GM19397 (cell line): Measurements from ENCODE around the gene MYO16.

Experiments
- ATAC-seq: cut with Tn5 transposase; IDR thresholded peaks from one replicate; pipeline ENCODE4 v1.9.1; 2021; ENCODE audit warnings: mild to moderate bottlenecking, moderate library complexity; ENCODE audit not compliant: unreplicated experiment

MYO16 gene

DNA sequence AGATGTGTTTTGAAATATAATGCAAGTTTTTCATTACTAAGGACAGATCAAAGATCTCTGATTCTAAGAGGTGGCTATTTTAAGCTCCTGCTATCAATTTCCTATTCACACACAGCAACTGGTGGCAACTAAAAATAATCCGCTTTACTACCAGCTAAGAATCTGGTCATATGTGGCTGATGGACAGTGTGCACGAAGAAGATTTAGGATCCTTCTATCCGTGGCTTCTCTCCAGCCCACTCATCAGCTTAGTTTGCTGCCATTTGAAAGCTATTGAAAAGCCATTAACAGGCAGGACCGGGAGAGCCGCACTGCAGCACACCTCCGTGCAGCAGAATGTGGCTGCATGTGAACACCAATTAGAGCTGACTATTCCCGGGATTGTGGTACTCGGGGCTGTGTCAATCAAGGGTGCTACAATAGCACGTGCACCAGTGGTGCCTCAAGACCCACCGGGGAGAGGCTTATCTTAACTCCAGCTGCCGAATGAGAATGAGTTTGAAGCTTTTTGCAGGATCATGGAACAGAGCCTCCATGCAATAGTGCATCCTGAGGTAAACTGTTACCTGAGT, at the start of gene MYO16:
MYO16 (plus strand) TSS at position 431 of the 572 bp plus-strand sequence. CDS start 234 bp downstream, outside the sequence.
- no peak for ATAC-seq

DNA sequence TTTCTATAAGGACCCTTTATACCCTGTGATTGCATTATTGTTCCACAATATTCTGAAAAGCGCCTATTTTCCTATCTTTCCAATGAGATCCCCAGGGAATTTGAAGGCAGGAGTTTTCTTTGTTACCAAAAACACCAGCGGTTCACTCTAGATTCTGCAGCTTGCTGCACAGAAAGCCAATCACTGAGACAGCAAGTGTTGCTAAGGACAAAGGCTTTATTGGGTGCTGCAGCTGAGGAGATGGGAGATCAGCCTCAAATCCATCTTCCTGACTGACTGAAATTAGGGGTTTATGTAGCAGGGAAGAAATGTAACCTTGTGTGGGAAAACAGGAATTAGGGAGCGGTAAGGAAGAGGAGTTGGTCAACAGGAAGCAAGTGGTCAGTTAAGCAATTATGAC, 42.6 kb upstream of the MYO16 start:
- no peak for ATAC-seq

DNA sequence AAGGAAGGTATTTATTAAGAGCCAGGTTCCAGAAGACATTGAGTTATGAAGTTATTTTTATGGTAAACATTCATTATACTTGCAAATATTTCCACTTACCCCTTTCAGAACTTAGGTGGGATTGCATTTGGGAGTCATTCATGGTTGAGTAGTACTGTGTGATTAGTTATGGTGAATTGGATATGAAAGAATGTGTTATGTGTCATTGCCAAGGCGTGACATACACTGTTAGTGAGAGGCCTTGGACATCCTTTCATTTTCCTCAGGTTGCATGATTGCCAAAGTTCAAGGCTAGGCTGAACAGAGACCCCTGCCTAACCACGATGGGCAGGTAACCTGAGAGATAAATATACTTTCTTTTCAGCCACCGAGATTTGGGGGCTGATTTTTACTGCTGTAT, 40.9 kb upstream of the MYO16 start:
- no peak for ATAC-seq

DNA sequence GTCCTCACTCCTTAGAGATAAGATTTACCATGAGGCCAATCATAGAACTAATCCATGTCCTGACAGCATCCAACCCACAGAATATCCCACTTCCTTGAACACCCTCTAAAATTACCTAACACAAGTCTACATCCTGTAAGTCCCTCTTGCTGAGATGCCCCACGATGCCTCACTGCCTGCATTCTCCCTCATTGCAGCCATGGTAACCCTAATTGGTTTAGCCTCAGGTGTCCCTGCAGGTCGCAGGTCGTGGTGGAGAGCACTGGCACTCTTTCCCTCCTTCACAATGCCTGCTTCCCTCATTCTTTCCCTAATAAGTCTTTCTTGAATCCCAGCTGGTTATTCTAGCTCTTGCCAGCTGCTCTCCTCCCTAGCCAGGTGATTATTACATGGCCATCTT, 35.3 kb upstream of the MYO16 start:
- no peak for ATAC-seq

DNA sequence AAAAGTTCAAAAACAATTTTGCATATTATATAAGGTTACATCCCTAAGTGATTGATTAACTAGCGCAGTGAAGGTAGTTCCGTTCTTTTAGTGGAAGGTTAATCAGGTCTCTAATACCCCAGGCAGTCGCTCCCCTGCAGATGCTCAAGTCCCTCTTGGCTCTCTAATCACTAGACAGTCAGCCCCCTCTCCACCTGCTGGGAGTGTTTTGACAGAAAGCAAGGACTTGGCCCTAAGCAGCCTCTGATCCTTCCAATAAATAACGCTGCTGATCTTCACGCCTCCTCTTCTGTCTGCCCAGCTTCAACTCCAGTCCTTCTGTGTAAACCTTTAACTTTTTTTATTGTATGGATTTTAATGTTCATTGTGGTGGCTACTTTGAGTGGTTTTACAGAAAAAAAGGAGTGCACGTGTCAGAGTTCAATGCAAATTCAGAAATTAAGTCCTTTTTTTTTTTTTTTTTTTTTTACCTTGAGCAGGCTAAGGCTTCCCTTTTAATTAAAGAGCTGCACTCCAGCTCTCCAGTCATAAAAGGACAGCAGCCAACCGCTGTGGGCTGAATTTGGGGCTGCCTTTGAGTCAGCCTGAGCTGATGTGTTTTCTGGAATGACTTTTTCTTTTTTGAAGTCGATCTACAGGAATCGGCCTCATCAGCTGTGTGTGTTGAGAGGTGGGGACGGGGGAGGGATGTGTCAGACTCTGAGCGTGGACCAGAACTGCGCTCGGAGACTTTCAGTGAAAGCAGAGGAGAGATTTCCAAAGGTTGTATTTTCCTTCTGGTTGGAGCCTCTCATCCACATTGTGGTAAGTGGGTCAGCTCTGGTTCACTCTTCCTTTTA, 33.8 kb upstream of the MYO16 start:
- no peak for ATAC-seq

DNA sequence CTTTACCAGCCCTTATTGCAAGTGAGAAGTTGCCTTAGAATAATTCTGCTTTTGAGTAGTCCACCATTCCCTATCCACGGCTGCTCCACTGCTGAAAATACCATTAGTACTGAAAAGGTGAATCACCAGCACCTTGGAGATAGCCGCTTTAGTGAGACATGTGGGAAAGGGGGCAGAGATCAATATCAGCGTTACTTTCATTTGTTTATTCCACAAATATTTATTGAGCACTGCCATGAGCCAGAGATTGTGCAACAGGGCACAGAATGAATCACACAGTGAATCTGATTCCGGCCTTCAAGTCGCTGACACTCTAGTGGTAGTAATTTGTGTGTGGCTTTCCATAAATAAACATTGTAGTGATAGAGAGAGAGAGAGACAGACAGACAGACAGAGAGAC, 31.5 kb upstream of the MYO16 start:
- ATAC-seq, result no peak

DNA sequence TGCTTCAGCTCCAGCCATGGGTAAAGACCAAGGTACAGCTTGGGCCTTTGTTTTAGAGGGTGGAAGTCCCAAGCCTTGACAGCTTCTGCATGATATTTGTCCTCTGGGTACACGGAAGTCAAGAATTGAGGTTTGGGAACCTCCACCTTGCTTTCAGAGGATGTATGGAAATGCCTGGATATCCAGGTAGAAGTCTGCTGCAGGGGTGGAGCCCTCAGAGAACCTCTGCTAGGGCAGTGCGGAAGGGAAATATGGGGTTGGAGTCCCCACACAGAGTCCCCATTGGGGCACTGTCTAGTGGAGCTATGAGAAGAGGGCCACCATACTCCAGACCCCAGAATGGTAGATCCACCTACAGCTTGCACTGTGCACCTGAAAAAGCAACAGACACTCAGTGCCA, 23.0 kb upstream of the MYO16 start:
- ATAC-seq, result no peak

DNA sequence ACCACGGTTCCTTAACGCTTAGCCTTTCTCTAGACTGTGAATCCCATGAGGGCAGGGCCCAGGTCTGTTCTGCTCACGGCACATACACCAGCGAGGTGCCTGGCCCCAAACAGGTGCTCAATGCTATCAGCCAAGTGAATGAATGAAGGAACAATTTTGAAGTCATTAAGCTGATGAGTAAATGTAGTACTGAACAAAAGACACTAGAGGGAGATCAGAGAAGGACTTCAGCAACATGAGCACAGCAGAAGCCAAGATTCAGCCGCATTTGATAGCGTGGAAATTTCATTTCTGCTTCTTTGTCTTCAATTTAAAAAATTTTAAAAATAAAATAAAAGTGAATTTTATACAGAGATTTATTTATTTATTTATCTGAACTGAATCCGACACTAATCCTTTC, 20.1 kb upstream of the MYO16 start:
- no peak for ATAC-seq

DNA sequence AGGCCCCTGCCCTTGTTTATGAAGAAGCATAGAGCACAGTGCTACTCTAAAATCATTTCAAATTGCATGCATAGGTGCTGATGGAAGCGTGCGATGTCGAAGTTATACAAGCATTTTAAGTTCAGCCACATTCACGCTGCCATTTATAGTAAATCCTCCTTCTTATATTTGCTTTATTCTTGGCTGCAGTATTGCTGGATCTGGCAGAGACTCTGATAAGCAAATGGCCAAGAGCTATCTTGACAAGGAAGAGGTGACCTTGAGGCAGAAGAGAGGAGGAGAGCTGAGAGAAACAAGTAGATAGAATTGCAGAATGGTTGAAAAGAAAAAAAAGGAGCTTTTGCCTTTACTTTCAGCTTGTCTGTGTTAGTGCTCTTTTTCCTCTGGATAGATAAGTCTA, 18.9 kb upstream of the MYO16 start:
- ATAC-seq, result no peak

DNA sequence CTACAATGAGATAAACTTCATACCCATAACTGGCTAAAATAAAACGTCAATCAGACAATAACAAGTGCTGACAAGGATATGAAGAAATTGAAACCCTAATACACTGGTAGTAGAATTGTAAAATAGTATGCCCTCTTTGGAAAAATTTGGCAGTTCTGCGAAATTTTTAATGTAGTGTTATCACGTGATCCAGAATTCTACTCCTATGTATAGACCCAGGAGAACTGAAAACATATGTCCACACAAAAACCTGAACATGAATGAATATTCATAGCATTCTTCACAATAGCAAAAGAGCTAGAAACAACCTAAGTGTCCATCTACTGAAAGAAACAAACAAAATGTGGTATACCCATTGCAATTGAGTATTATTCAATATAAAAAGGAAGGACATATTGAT, 14.2 kb upstream of the MYO16 start:
- ATAC-seq, result no peak

DNA sequence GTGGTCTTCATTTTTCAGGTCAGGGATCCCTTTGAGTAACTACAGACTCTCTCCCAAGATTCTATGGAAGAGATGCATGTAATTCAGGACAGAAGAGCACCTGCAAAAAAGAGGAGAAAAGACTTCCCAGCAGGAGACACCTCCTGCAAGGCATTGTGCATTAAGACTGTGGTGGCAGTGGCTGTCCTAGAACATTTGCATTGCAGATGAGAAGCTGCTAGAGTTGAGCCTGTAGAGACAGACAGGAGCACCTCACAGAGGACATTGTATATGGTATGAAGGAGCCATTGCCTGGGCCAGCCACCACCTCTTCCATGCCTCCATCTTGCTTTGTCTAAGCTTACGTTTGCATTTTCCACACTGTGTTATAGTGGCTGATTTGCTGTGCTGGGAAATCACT, 11.2 kb upstream of the MYO16 start:
- ATAC-seq, result no peak

DNA sequence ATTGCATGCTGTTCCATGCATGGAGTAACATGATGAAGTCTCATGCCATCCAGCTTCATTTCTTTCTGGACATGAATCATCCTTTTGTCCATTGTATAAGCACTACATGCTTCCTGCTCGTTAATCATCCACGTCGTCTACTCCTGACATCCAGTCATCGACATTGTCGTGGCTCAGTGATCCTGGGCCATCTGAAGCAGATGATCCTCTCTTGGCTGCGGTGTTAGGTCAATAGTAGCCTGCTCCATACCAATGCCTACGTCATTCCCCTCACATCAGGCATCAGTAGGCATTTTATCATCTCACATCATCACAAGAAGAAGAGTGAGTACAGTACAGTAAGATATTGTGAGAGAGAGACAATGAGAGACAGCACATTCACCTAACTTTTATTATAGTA, 7.9 kb upstream of the MYO16 start:
- ATAC-seq, result no peak

DNA sequence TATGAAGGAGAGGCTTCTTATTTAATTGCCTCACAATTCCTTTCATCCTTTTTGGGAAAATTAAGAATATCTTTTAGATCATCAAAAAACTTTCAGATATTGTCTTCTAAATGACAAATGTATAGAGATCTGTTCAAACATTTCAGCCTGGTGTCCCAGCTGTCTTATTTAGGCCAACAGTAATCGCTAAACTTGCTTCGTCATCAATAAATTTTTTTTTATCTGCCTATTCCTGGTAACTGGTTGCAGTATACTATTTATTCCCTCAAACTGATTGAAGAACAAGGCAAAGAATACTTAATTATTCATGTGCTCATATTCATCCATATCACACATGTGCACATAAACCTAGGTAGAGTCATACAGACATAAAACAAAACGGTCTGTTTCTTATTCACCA, 5.3 kb upstream of the MYO16 start:
- no peak for ATAC-seq

DNA sequence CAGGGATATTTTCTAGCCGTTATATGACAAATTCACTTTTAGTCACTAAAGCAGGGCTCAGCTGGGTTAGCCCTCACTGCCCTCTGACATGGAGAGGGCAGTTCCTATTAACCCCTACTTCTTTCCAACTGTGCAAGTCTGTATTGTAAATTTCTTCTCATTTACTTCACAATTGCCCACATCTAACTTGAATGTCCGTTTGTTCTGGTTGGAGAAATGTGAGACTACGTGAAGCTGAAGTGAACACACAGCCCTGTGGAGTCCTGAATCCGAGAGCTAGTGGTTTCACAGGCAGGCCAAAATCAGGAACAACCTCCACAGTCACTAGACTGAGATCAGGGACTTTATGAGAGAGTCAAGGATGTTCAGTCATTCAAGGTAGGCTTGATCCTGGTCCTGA, 4.4 kb upstream of the MYO16 start:
- ATAC-seq, result no peak

DNA sequence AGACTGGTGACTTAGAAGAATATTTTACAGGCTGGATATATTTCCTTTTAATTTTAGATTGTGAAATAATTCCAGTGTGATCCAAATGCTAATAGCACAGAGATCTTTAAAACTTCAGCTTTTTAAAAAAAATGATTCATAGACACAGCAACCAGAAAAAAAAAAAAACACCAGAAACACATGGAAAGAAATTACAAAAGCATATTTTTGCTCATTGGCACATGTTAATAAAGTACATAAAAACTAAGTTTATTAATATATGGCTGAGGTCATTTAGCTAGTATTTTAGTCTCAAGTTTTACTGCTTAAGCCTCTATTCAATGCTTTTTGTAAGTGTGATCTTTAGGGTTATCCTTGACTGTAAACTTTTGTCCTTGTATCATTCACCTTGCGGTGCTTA, 577 bp downstream of the MYO16 start:
- no peak for ATAC-seq

DNA sequence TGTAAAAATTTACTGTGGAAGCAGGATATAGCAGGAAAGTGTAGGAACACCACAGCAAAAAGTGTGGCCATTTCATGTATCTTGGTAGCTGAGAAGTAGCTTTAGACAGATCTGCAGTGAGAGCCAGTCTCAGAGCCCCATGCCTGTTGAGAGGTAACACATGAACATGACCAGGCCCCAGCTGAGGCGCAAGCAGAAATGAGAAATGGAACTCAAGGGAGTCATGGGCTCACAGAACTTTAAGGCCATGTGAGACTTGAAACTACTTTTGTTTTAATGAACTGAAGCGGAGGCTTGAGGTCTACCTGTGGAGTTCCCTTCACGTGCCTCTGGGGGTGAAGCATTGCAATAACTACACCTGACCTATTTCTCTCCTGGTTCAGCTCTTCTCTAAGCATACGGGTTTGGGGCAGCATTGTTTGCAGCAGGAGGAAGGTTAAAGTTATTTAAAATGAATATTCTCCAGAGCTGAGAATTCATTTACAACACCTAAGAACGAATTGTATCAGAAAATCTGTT, 3.3 kb downstream of the MYO16 start:
- ATAC-seq, result no peak

DNA sequence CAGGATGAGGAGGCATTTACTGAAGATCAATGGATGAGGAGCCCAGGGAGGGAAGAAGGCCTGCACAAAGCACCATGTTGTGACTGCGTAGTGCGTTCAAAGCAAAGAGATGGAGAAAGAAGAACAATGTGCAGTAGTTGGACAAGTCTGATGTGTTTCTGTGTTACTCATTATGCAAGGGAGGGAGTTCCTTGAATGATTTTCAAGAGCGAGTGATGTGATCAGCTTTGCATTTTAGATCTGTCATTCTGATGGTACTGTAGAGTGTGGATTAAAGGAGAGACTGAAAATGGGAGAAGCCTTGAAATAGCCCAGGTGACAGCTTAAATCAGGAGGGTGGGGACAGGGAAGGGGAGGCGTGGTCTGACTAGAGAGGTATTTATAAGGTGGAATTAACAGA, 9.5 kb downstream of the MYO16 start:
- no peak for ATAC-seq

DNA sequence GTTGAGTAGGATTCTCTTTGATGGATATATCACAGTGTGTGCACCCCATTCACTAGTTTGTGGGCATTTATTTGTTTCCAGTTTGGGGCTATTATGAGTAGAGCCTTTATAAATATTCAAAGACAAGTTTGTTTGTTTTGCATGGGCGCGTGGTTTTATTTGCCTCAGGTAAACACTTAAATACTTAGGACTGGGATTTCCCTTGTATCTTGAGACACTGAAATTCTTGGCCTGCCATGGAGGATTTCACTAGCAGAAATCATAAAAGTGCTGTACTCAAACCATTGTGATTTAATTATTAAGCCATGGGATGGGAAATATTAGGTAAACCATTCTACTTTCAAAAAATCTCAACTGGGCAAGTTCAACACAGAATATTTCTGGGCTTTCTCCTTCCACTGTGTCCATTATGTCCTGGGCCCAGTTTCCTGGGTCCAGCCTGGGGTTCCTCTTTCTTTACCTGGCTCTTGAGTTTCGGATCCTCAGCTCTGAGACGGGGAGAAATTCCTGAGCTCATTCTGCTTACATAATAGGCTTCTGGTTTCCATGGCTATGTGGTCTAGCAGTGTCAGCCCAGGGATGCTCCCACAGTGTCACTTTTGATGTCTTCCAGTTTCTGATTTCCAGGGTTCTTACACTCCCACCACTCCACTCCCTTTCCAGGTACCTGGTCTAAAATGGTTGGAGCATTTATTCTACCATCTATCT, 14.4 kb downstream of the MYO16 start:
- ATAC-seq, result no peak

DNA sequence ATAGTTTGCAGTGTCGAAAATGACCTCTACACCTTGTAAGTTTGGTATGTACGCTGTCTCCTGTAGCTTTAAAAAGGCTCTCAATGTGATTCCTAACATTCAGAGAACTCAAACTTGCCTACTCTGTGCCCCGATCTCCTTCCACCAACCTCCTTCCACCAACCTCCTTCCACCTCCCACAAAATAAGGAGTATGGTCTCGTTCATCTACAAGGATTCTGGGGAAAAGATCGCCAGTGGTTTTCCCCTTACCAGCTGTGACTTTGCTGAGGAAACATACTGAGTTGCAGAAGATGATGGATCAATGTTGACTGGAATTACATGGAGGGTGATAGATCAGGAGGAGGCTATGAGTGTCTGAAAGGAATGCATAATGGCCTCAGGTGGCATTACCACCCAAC, 16.0 kb downstream of the MYO16 start:
- no peak for ATAC-seq

DNA sequence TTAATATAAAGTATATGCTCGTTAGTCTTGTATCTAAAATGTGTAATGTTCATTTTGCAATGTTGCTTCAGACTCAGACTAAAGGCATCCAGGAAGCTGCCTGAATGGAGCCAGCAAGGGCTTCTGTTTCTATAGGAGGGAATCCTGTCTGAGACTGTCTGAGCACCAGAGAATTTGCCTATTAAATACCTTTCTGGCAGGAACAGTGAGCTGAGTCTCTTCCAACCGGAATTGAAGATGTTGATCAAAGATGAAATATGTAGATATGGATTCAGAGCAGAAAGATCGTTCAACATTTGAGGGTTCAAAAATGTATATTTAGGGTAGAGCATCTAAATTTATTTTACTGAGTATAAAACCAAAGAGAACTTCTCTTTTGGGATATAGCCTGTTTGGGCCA, 20.9 kb downstream of the MYO16 start:
- ATAC-seq, result no peak

DNA sequence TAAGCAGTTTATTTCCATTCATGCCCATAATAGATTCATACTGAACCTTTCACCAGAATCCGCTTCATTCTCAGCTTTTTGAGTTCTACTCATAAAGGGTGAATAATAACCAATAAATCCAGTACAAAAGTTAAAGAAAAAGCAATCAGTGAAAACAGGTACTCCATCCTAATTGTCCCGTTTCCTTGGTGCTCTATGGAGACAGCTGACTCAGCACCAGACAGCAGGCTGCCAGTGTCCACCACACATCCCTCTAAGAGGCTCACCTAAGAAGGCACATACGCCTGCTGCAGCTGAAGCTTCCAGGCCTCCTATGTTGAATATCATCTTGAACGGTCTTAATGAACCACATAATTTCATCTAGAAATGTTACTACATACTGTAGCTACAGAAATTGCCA, 27.3 kb downstream of the MYO16 start:
- no peak for ATAC-seq

DNA sequence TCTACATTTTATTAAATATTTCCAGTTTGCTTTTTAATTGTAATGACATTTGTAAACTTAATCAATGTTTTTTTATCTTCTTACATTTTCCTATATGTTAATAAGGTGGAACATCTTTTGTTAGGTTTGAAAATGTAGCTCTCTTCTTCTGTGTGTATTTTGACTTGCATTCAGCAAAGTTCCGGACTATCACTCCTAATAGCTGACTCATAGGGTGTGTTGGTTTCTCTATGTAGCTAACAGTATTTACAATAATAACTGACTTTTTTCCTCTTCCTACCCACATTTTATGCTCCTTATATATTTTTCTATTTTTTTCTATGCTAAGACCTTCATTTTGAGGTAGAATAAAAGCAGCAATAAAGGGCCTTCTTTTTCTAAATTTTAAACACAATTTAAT, 28.1 kb downstream of the MYO16 start:
- no peak for ATAC-seq
